ENCODE results near the gene EML5.

DNA sequence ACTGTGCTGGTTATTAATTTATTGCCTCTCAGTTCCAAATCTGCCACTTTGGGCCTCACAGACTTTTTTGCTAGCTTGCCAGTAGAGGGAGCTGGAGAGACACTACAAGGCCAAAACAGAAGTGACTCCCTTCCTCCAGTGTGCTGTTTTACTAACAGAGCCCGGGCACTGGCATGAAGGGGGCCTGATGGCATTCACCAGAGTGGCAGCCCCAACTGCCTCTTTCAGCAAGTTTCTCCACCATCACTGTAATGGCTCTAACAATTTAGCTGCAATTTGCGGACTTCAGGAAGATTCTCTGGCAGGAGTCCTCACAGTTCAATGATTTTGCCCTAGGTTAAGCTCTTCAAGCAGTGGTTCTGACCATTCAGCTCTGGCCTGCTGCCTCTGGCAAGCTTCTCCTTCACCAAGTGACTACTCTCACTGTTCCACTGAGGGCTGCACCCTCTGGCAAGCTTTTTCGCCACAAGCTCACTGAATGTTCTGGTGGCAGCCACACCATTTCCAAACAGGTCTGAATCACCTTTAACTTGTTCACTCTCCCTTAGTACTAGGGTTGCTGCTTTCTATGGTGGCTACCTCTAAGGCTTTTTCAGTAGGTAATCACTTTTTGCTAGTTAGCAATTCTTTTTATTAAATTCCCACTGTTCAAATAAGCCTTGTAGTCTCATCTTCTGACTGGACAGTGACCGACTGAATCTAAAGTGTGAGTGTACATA lies 125.0 kb downstream of the EML5 start:
- TF ChIP-seq POLR2AphosphoS5 (IDR thresholded peaks at IDR 0.05; ENCODE audit: borderline replicate concordance, low read depth, low read length): no peak
- no peak for TF ChIP-seq EZH2 (IDR thresholded peaks at IDR 0.05)
- no peak for TF ChIP-seq FOXP2 (optimal IDR thresholded peaks at IDR 0.05; ENCODE audit: control extremely low read depth, extremely low read length, insufficient read depth)
